NB4 (cell line): Measurements from ENCODE around the gene OPCML.

Experiments
- CTCF ChIP-seq: IDR thresholded peaks from one replicate; pipeline ENCODE4 v1.5.1; 2012; ENCODE audit warnings: low read depth, low read length
- POLR2A ChIP-seq: IDR thresholded peaks from 2 replicates; pipeline ENCODE4 v1.6.1; 2011; ENCODE audit warnings: mild to moderate bottlenecking; ENCODE audit not compliant: insufficient read length; ENCODE audit errors: extremely low read depth

DNA sequence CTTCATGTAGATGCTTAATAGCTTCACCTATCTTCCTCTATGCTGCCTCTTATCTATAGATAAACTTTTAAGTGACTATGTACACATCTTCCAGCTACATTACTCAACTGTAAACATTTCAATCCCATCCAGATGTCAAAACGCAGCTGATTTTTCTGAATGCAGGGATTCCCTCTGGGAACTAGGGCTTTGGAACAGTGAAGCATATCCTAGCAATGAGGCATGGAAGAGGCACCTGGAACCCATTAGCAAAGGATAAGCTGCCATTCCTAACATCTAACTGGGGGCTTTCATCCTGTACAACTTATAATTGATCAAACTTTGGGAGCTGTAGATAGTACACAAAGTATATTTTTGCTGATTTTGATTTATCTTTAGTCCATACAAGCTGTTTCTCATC is 40.8 kb upstream of the OPCML start:
- TF ChIP-seq CTCF (no peak), POLR2A (no peak)
